Vagina (tissue), 2 donors: ENCODE measurements around the gene TMEM236.

Experiments used
- POLR2A ChIP-seq, 2 donors: fragments of 450-650 bp; IDR thresholded peaks; one replicate each; pipeline ENCODE4 v1.6.1; 2017; ENCODE audit warnings: antibody characterized with exemption in 2 of 2, mild to moderate bottlenecking in 2 of 2, moderate library complexity in 2 of 2
- TF ChIP-seq, protein P1 (sequence below), 3 experiments: fragments of 450-650 bp in 2 of 3; fragments of 200-600 bp in 1 of 3; sonication (generic) in 1 of 3; IDR thresholded peaks; one replicate each; pipeline ENCODE4 v1.5.1; 2017 to 2019; ENCODE audit warnings: antibody characterized with exemption in 3 of 3, mild to moderate bottlenecking in 2 of 3, moderate library complexity in 2 of 3

DNA sequence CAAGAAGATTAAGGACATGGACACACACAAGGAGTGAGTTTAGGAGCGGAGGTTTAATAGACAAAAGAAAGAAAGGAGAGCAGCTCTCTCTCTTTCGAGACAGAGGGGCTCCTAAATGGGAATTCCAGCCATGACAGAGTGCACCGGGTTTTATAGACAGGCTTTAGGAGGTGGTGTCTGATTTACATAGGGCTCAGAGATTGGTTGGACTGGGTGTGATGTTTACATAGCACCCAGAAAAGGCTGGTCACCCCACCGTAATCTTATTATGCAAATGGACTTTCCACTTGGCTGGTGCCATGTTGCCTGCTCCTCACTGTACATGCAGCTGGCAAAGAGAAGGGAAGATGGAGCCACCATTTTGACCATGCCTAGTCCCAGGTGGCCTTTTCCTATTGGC lies 28.7 kb downstream of the TMEM236 start:
- TF ChIP-seq, protein P1, sequence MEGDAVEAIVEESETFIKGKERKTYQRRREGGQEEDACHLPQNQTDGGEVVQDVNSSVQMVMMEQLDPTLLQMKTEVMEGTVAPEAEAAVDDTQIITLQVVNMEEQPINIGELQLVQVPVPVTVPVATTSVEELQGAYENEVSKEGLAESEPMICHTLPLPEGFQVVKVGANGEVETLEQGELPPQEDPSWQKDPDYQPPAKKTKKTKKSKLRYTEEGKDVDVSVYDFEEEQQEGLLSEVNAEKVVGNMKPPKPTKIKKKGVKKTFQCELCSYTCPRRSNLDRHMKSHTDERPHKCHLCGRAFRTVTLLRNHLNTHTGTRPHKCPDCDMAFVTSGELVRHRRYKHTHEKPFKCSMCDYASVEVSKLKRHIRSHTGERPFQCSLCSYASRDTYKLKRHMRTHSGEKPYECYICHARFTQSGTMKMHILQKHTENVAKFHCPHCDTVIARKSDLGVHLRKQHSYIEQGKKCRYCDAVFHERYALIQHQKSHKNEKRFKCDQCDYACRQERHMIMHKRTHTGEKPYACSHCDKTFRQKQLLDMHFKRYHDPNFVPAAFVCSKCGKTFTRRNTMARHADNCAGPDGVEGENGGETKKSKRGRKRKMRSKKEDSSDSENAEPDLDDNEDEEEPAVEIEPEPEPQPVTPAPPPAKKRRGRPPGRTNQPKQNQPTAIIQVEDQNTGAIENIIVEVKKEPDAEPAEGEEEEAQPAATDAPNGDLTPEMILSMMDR (IDR thresholded peaks at IDR 0.05) = no peak
- no peak for TF ChIP-seq POLR2A (IDR thresholded peaks at IDR 0.05)
